HEK293 (cell line): ENCODE measurements around the gene LRP10.

ENCODE experiments used
- EGR2 ChIP-seq: fragments of 450-650 bp; formaldehyde crosslinking; IDR thresholded peaks from 2 replicates; pipeline ENCODE4 v1.5.1; 2016; ENCODE audit warnings: low read depth, missing biosample characterization, missing genetic modification characterization
- GFI1B ChIP-seq: fragments of 450-650 bp; formaldehyde crosslinking; IDR thresholded peaks from 2 replicates; pipeline ENCODE4 v1.5.1; 2016; ENCODE audit warnings: missing biosample characterization, missing genetic modification characterization
- HOXA7 ChIP-seq: sonication (generic); formaldehyde crosslinking; IDR thresholded peaks from 2 replicates; pipeline ENCODE4 v1.8.1; 2022; ENCODE audit warnings: missing genetic modification reagents, borderline replicate concordance
- MYNN ChIP-seq: fragments of 450-650 bp; formaldehyde crosslinking; IDR thresholded peaks from 2 replicates; pipeline ENCODE4 v1.5.1; 2016; ENCODE audit warnings: missing biosample characterization, missing genetic modification characterization, borderline replicate concordance
- PBX3 ChIP-seq: sonication (generic); formaldehyde crosslinking; IDR thresholded peaks from 2 replicates; pipeline ENCODE4 v1.8.1; 2022; ENCODE audit warnings: mild to moderate bottlenecking, moderate library complexity, missing genetic modification reagents
- SALL2 ChIP-seq: fragments of 450-650 bp; formaldehyde crosslinking; IDR thresholded peaks from 2 replicates; pipeline ENCODE4 v1.5.0; 2017; ENCODE audit warnings: missing biosample characterization, mild to moderate bottlenecking, missing genetic modification characterization, borderline replicate concordance
- SCRT1 ChIP-seq: fragments of 450-650 bp; formaldehyde crosslinking; IDR thresholded peaks from 2 replicates; pipeline ENCODE4 v1.5.1; 2016; ENCODE audit warnings: missing biosample characterization, missing genetic modification characterization, borderline replicate concordance
- SETDB1 ChIP-seq: IDR thresholded peaks from one replicate; pipeline ENCODE4 v1.6.1; 2017; ENCODE audit warnings: mild to moderate bottlenecking, low read length, moderate library complexity, mixed read lengths; ENCODE audit not compliant: insufficient read length
- SP3 ChIP-seq: fragments of 450-650 bp; formaldehyde crosslinking; IDR thresholded peaks from 2 replicates; pipeline ENCODE4 v1.5.1; 2016; ENCODE audit warnings: missing biosample characterization, missing genetic modification characterization
- SP7 ChIP-seq: fragments of 450-650 bp; formaldehyde crosslinking; IDR thresholded peaks from 2 replicates; pipeline ENCODE4 v1.5.1; 2016; ENCODE audit warnings: missing biosample characterization, missing genetic modification characterization
- YY1 ChIP-seq: fragments of 450-650 bp; formaldehyde crosslinking; IDR thresholded peaks from 2 replicates; pipeline ENCODE4 v1.5.1; 2018; ENCODE audit warnings: missing biosample characterization, missing genetic modification characterization
- ZBTB26 ChIP-seq: fragments of 450-650 bp; formaldehyde crosslinking; optimal IDR thresholded peaks from 2 replicates; pipeline ENCODE3; 2016; ENCODE audit warnings: missing biosample characterization, mild to moderate bottlenecking, missing genetic modification characterization
- ZBTB48 ChIP-seq: fragments of 450-650 bp; formaldehyde crosslinking; IDR thresholded peaks from 2 replicates; pipeline ENCODE4 v1.5.1; 2016; ENCODE audit warnings: missing biosample characterization, missing genetic modification characterization
- ZEB2 ChIP-seq: fragments of 450-650 bp; formaldehyde crosslinking; IDR thresholded peaks from 2 replicates; pipeline ENCODE4 v1.5.1; 2016; ENCODE audit warnings: missing biosample characterization, missing genetic modification characterization
- ZFP3 ChIP-seq: fragments of 450-650 bp; formaldehyde crosslinking; IDR thresholded peaks from 2 replicates; pipeline ENCODE4 v1.5.1; 2016; ENCODE audit warnings: low read depth, missing biosample characterization, missing genetic modification characterization
- ZFP69B ChIP-seq: fragments of 450-650 bp; formaldehyde crosslinking; IDR thresholded peaks from 2 replicates; pipeline ENCODE4 v1.5.1; 2016; ENCODE audit warnings: missing biosample characterization, missing genetic modification characterization
- ZNF10 ChIP-seq: fragments of 450-650 bp; formaldehyde crosslinking; IDR thresholded peaks from 2 replicates; pipeline ENCODE4 v1.5.1; 2017; ENCODE audit warnings: missing biosample characterization, missing genetic modification characterization
- ZNF112 ChIP-seq: fragments of 450-650 bp; formaldehyde crosslinking; IDR thresholded peaks from 2 replicates; pipeline ENCODE4 v1.5.0; 2017; ENCODE audit warnings: missing biosample characterization, missing genetic modification characterization
- ZNF138 ChIP-seq: fragments of 450-650 bp; formaldehyde crosslinking; IDR thresholded peaks from 2 replicates; pipeline ENCODE4 v1.5.1; 2016; ENCODE audit warnings: missing biosample characterization, missing genetic modification characterization, borderline replicate concordance
- ZNF148 ChIP-seq: fragments of 450-650 bp; formaldehyde crosslinking; IDR thresholded peaks from 2 replicates; pipeline ENCODE4 v1.5.0; 2017; ENCODE audit warnings: missing biosample characterization, missing genetic modification characterization, borderline replicate concordance
- ZNF169 ChIP-seq: fragments of 450-650 bp; formaldehyde crosslinking; IDR thresholded peaks from 2 replicates; pipeline ENCODE4 v1.5.1; 2016; ENCODE audit warnings: missing biosample characterization, missing genetic modification characterization
- ZNF221 ChIP-seq: fragments of 450-650 bp; formaldehyde crosslinking; IDR thresholded peaks from 2 replicates; pipeline ENCODE4 v1.5.1; 2017; ENCODE audit warnings: missing biosample characterization, missing genetic modification characterization, borderline replicate concordance
- ZNF292 ChIP-seq: fragments of 450-650 bp; formaldehyde crosslinking; IDR thresholded peaks from 2 replicates; pipeline ENCODE4 v1.5.1; 2016; ENCODE audit warnings: low read depth, missing biosample characterization, missing genetic modification characterization, borderline replicate concordance
- ZNF311 ChIP-seq: fragments of 450-650 bp; formaldehyde crosslinking; IDR thresholded peaks from 2 replicates; pipeline ENCODE4 v1.5.1; 2017; ENCODE audit warnings: missing biosample characterization, missing genetic modification characterization, borderline replicate concordance
- ZNF433 ChIP-seq: fragments of 450-650 bp; formaldehyde crosslinking; IDR thresholded peaks from 2 replicates; pipeline ENCODE4 v1.5.1; 2016; ENCODE audit warnings: missing biosample characterization, missing genetic modification characterization, low read depth
- ZNF473 ChIP-seq: fragments of 450-650 bp; formaldehyde crosslinking; IDR thresholded peaks from 2 replicates; pipeline ENCODE4 v1.5.1; 2017; ENCODE audit warnings: missing biosample characterization, missing genetic modification characterization
- ZNF514 ChIP-seq: fragments of 450-650 bp; formaldehyde crosslinking; IDR thresholded peaks from 2 replicates; pipeline ENCODE4 v1.5.1; 2016; ENCODE audit warnings: missing biosample characterization, missing genetic modification characterization
- ZNF585B ChIP-seq: fragments of 450-650 bp; formaldehyde crosslinking; IDR thresholded peaks from 2 replicates; pipeline ENCODE4 v1.5.1; 2016; ENCODE audit warnings: missing biosample characterization, missing genetic modification characterization
- ZNF596 ChIP-seq: fragments of 450-650 bp; IDR thresholded peaks from 2 replicates; pipeline ENCODE4 v1.5.0; 2018; ENCODE audit warnings: missing biosample characterization, mild to moderate bottlenecking, missing genetic modification characterization, moderate library complexity
- ZNF654 ChIP-seq: fragments of 450-650 bp; formaldehyde crosslinking; IDR thresholded peaks from 2 replicates; pipeline ENCODE4 v1.5.1; 2016; ENCODE audit warnings: low read depth, missing biosample characterization, missing genetic modification characterization
- ZNF747 ChIP-seq: fragments of 450-650 bp; formaldehyde crosslinking; IDR thresholded peaks from 2 replicates; pipeline ENCODE4 v1.5.1; 2016; ENCODE audit warnings: missing biosample characterization, missing genetic modification characterization
- ZNF792 ChIP-seq: fragments of 450-650 bp; formaldehyde crosslinking; IDR thresholded peaks from 2 replicates; pipeline ENCODE4 v1.5.1; 2016; ENCODE audit warnings: missing biosample characterization, missing genetic modification characterization
- ZNF843 ChIP-seq: fragments of 450-650 bp; formaldehyde crosslinking; IDR thresholded peaks from 2 replicates; pipeline ENCODE4 v1.5.1; 2016; ENCODE audit warnings: missing biosample characterization, missing genetic modification characterization
- ZSCAN16 ChIP-seq: fragments of 450-650 bp; formaldehyde crosslinking; IDR thresholded peaks from 2 replicates; pipeline ENCODE4 v1.5.1; 2016; ENCODE audit warnings: missing biosample characterization, missing genetic modification characterization
- ZSCAN4 ChIP-seq: fragments of 450-650 bp; formaldehyde crosslinking; IDR thresholded peaks from 2 replicates; pipeline ENCODE4 v1.5.1; 2017; ENCODE audit warnings: missing biosample characterization, missing genetic modification characterization

LRP10 gene

GRCh38 chr14:22918804-22919600 lies 47.5 kb downstream of the LRP10 start, which contains the start of gene RBM23 (continued):
- TF ChIP-seq EGR2 (tag by site-specific recombination): no peak
- no peak for TF ChIP-seq ZFP3 (tag by site-specific recombination)
- TF ChIP-seq ZNF10 (tag by site-specific recombination): 0 out of 2 replicates have a peak, but pooled peaks have one; percentile 5
- TF ChIP-seq SETDB1: no peak
- no peak for TF ChIP-seq ZNF654 (tag by site-specific recombination)
- TF ChIP-seq ZBTB48: no peak
- TF ChIP-seq ZNF747 (tag by site-specific recombination): no peak
- no peak for TF ChIP-seq ZNF221 (tag by site-specific recombination)
- TF ChIP-seq ZNF514: no peak
- TF ChIP-seq ZSCAN16: no peak
- TF ChIP-seq ZEB2 (tag by site-specific recombination): no peak
- no peak for TF ChIP-seq ZNF169 (tag by site-specific recombination)
- no peak for TF ChIP-seq ZNF148 (tag by site-specific recombination)
- no peak for TF ChIP-seq SALL2 (tag by site-specific recombination)
- TF ChIP-seq ZSCAN4 (tag by site-specific recombination): no peak
- no peak for TF ChIP-seq ZNF596
- no peak for TF ChIP-seq ZNF843 (tag by site-specific recombination)
- no peak for TF ChIP-seq ZNF112 (tag by site-specific recombination)
- no peak for TF ChIP-seq ZBTB26 (tag by site-specific recombination)
- TF ChIP-seq ZNF473 (tag by site-specific recombination): no peak
- no peak for TF ChIP-seq ZNF138 (tag by site-specific recombination)
- TF ChIP-seq ZNF292 (tag by site-specific recombination): no peak
- TF ChIP-seq ZNF585B: no peak
- TF ChIP-seq ZNF792 (tag by site-specific recombination): no peak
- no peak for TF ChIP-seq HOXA7 (CRISPR knock-in tag)
- peak; percentile 76 for TF ChIP-seq SP3 (tag by site-specific recombination)
- peak; percentile 92 for TF ChIP-seq YY1 (tag by site-specific recombination)
- TF ChIP-seq SCRT1 (tag by site-specific recombination): no peak
- peak; percentile 72 for TF ChIP-seq ZFP69B
- TF ChIP-seq MYNN (tag by site-specific recombination): no peak
- peak; percentile 53; the same call in 1 of the 2 replicates for TF ChIP-seq SP7 (tag by site-specific recombination)
- no peak for TF ChIP-seq PBX3 (CRISPR knock-in tag)
- TF ChIP-seq ZNF433 (tag by site-specific recombination): no peak
- no peak for TF ChIP-seq GFI1B (tag by site-specific recombination)
- no peak for TF ChIP-seq ZNF311 (tag by site-specific recombination)
